Measurements from ENCODE around the gene TMEM154. TPM values are rescaled to one million over a fixed set of nuclear protein-coding genes. Genes with fewer than 3 reads are reported as not detected.
"Not testable (repeated sequence)": the region's sequence is repeated elsewhere in the genome, so short reads cannot be mapped to it uniquely, and the experiment has no call there.

The TMEM154 gene
- total RNA-seq, 1 experiment from 2014 or later: 1.3 TPM

- DNase-seq (ENCODE audit: low spot score): no peak
Observed at GRCh38 chr4:152667781-152668180, 12.0 kb downstream of the TMEM154 start.

DNA sequence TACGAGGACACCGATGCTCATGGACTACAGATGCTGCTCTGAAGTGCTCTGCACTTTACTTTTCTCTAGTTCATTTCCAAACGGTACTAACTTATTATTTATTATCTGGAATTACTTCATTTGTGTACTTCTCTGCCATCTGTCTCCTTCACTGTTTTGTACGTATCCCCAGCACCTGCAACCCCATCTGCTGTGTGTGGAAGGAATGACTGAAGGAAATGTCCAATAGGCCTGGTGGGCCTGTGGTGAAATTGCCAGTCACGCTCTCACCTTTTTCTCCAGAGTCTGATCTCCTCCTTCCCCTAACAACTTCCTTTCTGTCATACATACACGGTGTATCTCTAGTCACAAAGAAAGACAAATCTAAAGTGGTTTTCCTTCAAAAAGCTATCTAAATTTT is 12.9 kb downstream of the TMEM154 start:
- no peak for DNase-seq (ENCODE audit: low spot score)

DNA sequence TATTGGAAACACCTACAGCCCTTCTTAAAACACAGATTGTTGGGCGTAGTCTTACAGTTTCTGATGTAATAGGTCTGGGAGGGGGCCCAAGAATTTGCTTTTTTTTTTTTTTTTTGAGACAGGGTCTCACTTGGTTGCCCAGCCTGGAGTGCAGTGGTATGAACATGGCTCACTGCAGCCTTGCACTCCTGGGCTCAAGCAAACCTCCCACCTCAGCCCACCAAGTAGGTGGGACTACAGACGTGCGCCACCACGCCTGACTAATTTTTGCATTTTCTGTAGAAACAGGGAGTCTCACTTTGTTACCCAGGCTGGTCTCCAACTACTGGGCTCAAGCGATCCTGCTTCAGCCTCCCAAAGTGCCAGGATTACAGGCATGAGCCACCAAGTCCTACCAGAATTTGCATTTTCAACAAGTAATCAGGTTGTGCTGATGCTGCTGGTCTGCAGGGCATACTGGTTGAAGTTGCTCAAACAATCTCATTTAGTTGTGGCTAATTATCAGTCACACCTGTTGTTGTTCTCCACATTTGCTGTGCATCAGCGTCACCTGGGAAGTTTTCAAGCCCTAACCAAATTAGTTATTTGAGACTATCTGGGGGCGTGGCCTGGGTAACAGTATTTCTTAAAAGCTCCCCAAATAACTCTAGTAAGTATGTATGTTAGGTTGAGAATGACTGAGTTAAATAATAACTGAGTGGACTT is 14.0 kb downstream of the TMEM154 start:
- no peak for DNase-seq (ENCODE audit: low spot score)

GRCh38 chr4:152664067-152664378 is 15.8 kb downstream of the TMEM154 start:
- not testable (repeated sequence) for DNase-seq (ENCODE audit: low spot score)

GRCh38 chr4:152663203-152664066 is 16.4 kb downstream of the TMEM154 start:
- DNase-seq (ENCODE audit: low spot score): no peak

GRCh38 chr4:152661649-152662048 is 18.1 kb downstream of the TMEM154 start:
- no peak for DNase-seq (ENCODE audit: low spot score)

GRCh38 chr4:152660526-152660925 is 19.3 kb downstream of the TMEM154 start:
- no peak for DNase-seq (ENCODE audit: low spot score)

- no peak for DNase-seq (ENCODE audit: low spot score)
Observed at GRCh38 chr4:152659806-152660205, 20.0 kb downstream of the TMEM154 start.

DNA sequence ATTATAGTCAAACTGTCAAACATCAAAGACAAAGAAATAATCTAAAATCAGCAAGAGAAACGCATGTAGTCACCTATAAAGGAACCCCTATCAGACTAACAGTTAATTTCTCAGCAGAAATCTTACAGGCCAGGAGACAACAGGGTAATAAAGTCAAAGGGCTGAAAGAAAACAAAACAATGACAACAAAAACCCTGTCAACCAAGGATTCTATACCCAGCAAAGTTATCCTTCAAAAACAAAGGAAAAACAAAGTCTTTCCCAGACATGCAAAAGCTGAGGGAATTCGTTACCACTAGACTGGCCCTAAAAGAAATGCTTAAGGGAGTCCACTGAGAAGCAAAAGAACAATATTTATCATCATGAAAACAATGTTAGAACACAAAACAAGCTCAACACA is 22.1 kb downstream of the TMEM154 start:
- no peak for DNase-seq (ENCODE audit: low spot score)

- DNase-seq (ENCODE audit: low spot score): no peak
Observed at GRCh38 chr4:152655272-152656129, 24.3 kb downstream of the TMEM154 start.

DNA sequence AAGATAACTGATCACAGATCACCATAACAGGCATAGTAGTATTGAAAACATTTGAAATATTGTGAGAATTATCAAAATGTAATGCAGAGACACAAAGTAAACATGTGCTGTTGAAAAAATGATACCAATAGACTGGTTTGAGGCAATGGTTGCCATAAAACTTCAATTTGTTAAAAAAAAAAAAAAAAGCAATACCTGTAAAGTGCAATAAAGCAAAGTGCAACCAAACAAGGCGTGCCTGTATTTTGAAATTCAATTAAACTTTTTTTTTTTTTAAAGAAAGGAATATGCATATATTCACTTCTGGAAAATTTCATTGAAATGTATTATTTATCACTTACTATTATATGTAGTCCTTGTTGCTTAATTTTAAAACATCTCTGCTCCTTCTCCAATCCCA is 27.7 kb downstream of the TMEM154 start:
- DNase-seq (ENCODE audit: low spot score): no peak

- DNase-seq (ENCODE audit: low spot score): no peak
Observed at GRCh38 chr4:152651473-152652060, 28.2 kb downstream of the TMEM154 start.

DNA sequence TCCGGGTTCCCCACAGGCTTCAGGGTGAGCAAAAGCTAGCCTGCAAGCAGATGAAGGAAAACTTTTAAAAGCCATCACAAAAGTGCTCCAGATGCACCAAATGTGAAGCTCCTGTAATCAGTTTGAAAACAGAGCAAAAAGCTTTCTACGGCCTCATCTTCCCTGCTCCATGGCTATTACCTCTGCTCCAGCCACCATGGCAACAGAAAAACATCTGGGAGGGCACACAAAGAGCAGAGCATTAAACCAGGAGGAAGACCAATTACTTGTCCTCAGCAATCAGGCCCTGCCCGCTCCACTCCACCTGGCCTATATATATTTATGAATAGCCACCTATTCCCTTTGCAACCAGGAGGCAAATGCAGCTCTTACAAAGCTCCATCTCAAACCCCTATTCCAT is 33.6 kb downstream of the TMEM154 start:
- DNase-seq (ENCODE audit: low spot score): no peak

- no peak for DNase-seq (ENCODE audit: low spot score)
Observed at GRCh38 chr4:152644130-152644529, 35.7 kb downstream of the TMEM154 start.

- no peak for DNase-seq (ENCODE audit: low spot score)
Observed at GRCh38 chr4:152643153-152644035, 36.4 kb downstream of the TMEM154 start.

DNA sequence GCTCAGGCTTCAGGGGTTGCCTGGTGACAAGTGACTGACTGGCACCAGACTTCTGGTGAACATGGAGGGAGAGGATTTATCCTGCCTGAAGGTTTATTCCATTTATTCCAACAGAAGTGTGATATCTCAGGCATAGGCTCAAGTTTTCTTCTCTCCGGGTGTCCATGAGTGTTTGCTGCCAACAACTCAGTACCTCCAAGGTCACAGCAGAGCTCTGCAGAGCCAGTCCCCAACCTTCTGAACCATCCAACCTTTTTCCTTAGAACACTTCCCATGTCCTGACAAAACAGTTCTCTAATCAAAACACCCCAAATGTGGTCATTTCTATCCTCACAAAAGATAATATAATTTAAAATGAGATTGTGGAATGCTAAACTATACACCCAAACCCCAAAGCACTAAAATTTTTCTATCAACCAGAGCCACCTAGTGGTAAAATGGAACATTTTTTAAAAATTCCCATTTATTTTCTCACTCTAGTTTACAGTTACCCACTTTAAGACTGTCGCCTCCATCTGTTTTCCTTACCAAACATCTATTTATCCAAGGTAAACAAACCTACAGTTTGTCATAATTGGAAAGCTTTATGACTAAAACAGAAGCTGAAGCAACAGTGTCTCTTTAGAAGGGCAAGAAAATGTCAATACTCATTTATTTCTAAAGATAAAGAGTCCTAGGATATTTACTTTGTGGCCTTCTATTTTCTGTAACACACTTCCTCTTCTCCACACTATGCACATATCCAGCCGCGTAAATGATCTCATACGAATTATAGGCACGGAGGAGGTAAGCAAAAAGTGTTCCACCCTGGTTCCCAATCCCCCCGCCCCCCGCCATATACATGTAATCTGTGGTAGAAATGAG is 39.5 kb downstream of the TMEM154 start:
- no peak for DNase-seq (ENCODE audit: low spot score)

DNA sequence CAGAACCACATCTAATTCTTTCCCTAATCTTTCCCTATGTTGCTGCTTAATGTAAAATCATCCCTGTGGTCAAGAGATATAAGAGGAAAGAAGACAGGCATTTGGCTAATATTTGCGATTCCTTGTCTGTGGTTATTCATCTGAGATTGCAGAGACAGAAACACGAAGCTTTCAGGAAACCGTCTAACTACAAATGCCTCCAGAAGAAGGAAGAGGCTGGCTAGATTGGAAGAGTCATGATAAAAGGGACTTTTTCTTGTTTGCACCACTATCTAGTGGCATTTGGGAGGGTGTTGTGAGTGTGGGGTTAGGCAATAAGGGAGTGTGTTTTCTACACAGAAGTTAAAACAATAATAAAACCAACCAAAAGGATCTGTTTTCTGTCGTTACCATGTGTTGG is 43.9 kb downstream of the TMEM154 start:
- no peak for DNase-seq (ENCODE audit: low spot score)

- DNase-seq (ENCODE audit: low spot score): no peak
Observed at GRCh38 chr4:152634110-152634760, 45.6 kb downstream of the TMEM154 start.

DNA sequence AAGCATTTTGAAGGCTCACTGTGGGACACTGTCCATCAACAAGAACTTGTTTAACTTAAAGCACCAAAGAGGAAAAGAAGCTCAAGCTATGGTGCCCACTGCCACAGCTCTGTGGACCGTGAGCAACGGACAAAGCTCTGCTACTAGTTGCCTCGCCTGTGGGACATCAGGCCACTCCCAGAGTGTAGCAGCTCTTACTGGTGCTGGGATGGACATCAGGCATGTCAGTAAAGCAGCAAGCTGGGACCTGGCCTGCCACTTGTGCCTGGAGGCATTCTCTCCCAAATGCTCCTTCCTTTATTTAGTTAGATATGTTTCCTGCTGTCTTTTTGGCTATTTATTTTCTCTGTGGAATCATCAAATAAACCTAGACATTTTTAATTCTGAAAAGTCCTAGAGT is 46.7 kb downstream of the TMEM154 start:
- DNase-seq (ENCODE audit: low spot score): no peak

All from H4 (cell line).